Activated CD8-positive, alpha-beta T cell treated with anti-CD3 and anti-CD28 coated beads, Interleukin-2, amount 10 ng/mL, durations not matched to agents 7 days and 5 days (primary cell): ENCODE measurements around the gene PRDX3. TPM values are rescaled to one million over a fixed set of nuclear protein-coding genes. Genes with fewer than 3 reads are reported as not detected.

Source experiments
- ATAC-seq: fragments of 150-1000 bp; cut with Tn5 transposase; one replicate; pipeline ENCODE4 v1.10.0; 2021; ENCODE audit warnings: moderate library complexity
- CTCF ChIA-PET: fragments of 350-600 bp; sonication (Branson Sonifier 250); formaldehyde crosslinking; loops from one replicate; lab custom pipeline; 2021; ENCODE audit warnings: antibody characterized with exemption; lab: Charles Lee
- POLR2A ChIA-PET: fragments of 350-600 bp; sonication (Branson Sonifier 250); formaldehyde crosslinking; loops from one replicate; lab custom pipeline; 2021; ENCODE audit warnings: antibody characterized with exemption; lab: Charles Lee
- DNase-seq: peaks from one replicate; pipeline ENCODE4 v3.0.0-alpha.2; 2020
- H3K27ac Mint-ChIP-seq: one replicate; pipeline ENCODE4 v1.8.0; 2021; ENCODE audit warnings: mild to moderate bottlenecking, mixed read lengths
- H3K27me3 Mint-ChIP-seq: one replicate; pipeline ENCODE4 v1.8.0; 2021; ENCODE audit warnings: low read depth, mixed read lengths
- H3K36me3 Mint-ChIP-seq: one replicate; pipeline ENCODE4 v1.8.0; 2021; ENCODE audit warnings: low read depth, mixed read lengths
- H3K4me1 Mint-ChIP-seq: one replicate; pipeline ENCODE4 v1.8.0; 2021; ENCODE audit warnings: low read depth, mixed read lengths
- H3K4me3 Mint-ChIP-seq: one replicate; pipeline ENCODE4 v1.8.0; 2021; ENCODE audit warnings: mild to moderate bottlenecking, mixed read lengths
- H3K9me3 Mint-ChIP-seq: one replicate; pipeline ENCODE4 v1.8.0; 2022; ENCODE audit warnings: mixed read lengths; ENCODE audit not compliant: insufficient read depth
- total RNA-seq, 2 experiments: library from RNA; stranded (reverse); gene quantifications; one replicate each; pipeline ENCODE4 v1.2.3, GENCODE V29; 2021

Gene PRDX3
- total RNA-seq: 100 to 1,000 TPM; 135 to 136 TPM

DNA sequence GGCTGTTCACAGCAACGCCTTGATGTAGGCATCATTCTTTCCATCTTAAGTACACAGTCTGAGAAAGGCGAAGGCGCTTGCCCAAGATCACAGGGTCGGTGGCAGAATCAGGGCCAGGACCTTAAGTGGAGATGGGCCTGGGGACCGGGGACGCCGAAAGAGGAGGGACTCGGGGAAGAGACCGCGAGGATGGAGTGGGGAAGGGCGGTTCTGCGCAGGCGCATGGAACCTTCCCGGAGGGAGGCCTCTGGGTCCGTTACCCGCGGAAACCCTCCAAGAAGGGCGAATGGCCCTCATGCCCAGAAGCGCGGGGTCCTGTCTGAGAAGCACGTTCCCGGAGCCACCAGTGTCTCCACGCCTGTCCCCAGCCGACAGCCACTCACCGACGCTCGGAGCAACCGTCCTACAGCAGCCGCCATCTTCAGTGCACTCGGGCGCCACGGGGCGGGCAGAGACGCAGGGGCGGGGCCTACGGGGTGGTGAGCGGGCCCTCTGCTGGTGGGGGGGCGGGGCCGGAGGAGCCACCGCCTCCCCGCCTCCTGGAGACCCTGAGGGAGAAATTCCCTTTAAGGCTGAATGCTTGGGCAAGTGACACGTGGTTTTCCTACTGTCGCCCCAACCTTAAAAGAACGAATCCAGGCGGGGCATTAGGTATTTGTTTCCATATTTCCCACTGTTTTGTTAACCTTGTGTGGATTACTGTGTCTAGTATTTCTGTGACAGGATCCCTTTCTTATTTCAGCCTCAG is at the start of gene PRDX3:
TSS of gene PRDX3 (minus strand) at position 441 of the 748 bp plus-strand sequence. CDS start at position 419, 22 bp downstream.
- Mint-ChIP-seq H3K4me3 (peak within 1 kb of the TSS; percentile 87), H3K36me3 (peaks cover 28% of the 10 kb centered on the region), H3K27me3 (no peaks in the 10 kb centered on the region), H3K4me1 (peaks cover 31% of the 10 kb centered on the region), H3K27ac (peak within 1 kb of the TSS; percentile 91), H3K9me3 (no peaks in the 10 kb centered on the region)
- peak; percentile 99 for ATAC-seq
- ChIA-PET CTCF (interaction anchor here (0.9 to 2.8 kb wide), 4 partner anchors 11 to 38 kb away, joined by 3 to 15 read pairs (median 4); partner anchors contain the start of gene GRK5), POLR2A (interaction anchor here (0.6 to 2.6 kb wide), 4 partner anchors 9 to 28 kb away, joined by 3 to 8 read pairs (median 4); partner anchors contain the start of gene GRK5)
- peak; percentile 96 for DNase-seq

DNA sequence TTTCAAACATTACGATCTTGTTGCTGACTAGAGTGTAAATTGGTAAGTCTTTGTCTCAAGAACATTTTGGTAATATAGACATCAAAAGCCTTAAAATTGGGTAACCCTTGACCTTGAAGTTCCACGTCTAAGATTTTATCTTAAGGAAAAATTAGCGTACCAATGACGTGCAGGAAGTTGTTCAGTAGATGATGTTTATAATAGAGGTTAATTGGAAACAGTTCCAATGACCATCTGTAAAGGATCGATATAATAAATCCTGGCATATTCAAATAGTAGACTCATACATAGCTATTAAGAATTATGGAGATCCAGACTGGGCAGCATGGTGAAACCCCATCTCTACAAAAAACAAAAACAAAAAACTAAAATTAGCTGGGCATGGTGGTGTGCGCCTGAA is 49.2 kb upstream of the PRDX3 start:
- Mint-ChIP-seq H3K4me3 (no peak overlapping the region), H3K27ac (no peak overlapping the region), H3K9me3 (peaks cover 12% of the 10 kb centered on the region), H3K4me1 (peaks cover 10% of the 10 kb centered on the region), H3K27me3 (no peaks in the 10 kb centered on the region), H3K36me3 (peaks cover 17% of the 10 kb centered on the region)
- CTCF ChIA-PET: no interaction called here
- ATAC-seq (no peak), DNase-seq (no peak)
- POLR2A ChIA-PET: no interaction called here

DNA sequence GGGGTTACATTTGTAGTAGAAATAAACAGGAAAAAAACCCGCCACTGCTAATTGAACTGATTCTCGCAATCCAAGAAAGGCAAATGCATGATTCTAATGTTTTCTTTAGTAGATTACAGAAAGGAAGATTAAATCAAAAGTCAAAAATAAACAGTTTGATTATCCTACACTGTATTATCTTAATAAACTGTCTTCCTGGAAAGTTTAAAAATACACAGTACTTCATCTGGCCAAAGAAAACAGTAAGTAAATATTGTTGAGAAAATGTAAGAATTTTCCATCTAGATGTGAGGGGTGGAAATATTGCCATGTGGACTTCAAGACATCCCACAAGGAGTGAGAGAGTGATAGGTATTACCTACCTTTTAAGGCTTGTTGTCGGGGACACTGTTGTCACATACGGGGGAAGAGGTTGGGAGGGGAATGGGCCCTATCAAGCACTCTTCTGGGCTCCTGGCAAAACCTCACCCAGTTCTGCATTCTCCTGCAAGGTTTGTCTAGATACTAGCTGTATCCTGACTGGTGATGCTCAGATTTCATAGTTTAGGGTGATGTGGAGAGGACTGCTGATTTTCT is 46.6 kb upstream of the PRDX3 start:
- POLR2A ChIA-PET: no interaction called here
- H3K27ac Mint-ChIP-seq: no peak overlapping the region
- peaks cover under 1% of the 10 kb centered on the region for H3K36me3 Mint-ChIP-seq
- DNase-seq (no peak), ATAC-seq (no peak)
- no peaks in the 10 kb centered on the region for H3K9me3 Mint-ChIP-seq
- CTCF ChIA-PET: interaction anchor here (0.8 kb wide), 1 partner anchor 16 kb away, joined by 3 read pairs; no protein-coding TSS in a partner anchor
- no peaks in the 10 kb centered on the region for H3K4me1 Mint-ChIP-seq
- H3K4me3 Mint-ChIP-seq: no peak overlapping the region
- no peaks in the 10 kb centered on the region for H3K27me3 Mint-ChIP-seq

DNA sequence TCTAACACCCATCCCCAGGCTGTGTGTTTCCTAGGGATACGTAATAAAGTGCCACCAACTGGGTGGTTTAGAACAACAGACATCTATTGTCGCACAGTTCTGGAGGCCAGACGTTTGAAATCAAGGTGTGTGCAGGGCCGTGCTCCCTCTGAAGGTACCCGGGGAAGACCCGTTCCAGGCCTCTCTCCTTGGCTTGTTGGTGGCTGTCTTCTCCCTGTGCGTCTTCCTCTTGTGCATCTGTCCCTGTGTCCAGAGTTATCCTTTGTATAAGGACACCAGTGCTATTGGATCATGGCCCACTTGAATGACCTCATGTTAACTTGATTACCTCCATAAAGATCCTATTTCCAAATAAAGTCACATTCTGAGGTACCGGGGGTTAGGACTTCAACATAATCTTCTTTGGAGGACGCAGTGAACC is 44.4 kb upstream of the PRDX3 start:
- CTCF ChIA-PET: interaction anchor here (1.2 kb wide), 1 partner anchor 14 kb away, joined by 7 read pairs; no protein-coding TSS in a partner anchor
- H3K27me3 Mint-ChIP-seq: no peaks in the 10 kb centered on the region
- no peaks in the 10 kb centered on the region for H3K9me3 Mint-ChIP-seq
- H3K4me3 Mint-ChIP-seq: no peak overlapping the region
- H3K27ac Mint-ChIP-seq: no peak overlapping the region
- H3K36me3 Mint-ChIP-seq: no peaks in the 10 kb centered on the region
- DNase-seq: no peak
- POLR2A ChIA-PET: interaction anchor here (0.6 kb wide), 1 partner anchor 14 kb away, joined by 3 read pairs; no protein-coding TSS in a partner anchor
- H3K4me1 Mint-ChIP-seq: no peaks in the 10 kb centered on the region
- ATAC-seq: no peak

DNA sequence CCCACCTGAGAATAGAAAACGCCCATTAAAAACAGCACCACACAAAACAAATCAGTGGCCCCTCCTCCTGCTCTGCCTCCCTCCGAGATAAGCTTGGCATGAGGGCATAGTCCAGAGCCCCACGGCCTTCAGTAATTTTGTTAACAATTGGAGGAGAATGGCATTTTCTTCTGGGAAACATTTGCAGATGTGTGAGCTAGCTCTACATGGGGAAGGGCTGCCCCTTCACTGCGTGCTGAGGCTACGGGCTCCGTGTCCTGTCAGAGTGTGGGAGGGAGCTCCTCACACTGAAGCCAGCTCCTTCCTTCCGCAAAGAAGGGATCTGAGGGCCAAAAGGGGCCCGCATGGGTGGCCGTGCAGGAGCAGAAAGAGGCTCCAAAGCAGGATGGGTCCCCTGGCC is 43.9 kb upstream of the PRDX3 start:
- ATAC-seq: no peak
- Mint-ChIP-seq H3K27ac (no peak overlapping the region), H3K27me3 (no peaks in the 10 kb centered on the region), H3K4me3 (no peak overlapping the region), H3K4me1 (peaks cover 1% of the 10 kb centered on the region), H3K9me3 (no peaks in the 10 kb centered on the region), H3K36me3 (no peaks in the 10 kb centered on the region)
- DNase-seq: no peak
- CTCF ChIA-PET: interaction anchor here (1.1 to 1.2 kb wide), 2 partner anchors 11 to 13 kb away, joined by 3 to 7 read pairs; no protein-coding TSS in a partner anchor
- POLR2A ChIA-PET: no interaction called here

DNA sequence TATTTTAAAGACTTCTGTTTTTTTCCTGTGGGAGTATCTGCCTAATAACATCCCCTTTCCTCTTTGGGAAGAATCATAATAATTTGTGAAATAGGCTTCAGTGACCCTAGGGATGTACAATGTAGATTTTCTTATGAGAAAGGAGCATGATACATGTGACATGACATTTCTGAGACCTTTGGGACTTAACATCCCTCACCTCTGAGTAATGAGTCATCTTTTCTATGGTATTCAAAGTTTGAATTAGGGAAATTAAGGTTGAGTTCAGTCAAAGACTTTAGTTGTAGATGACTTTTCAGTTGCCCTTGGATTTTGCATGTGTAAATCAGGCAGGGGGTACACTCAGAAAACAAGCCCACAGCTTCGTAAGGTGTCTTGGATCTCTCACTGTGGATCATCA is 43.1 kb upstream of the PRDX3 start:
- Mint-ChIP-seq H3K36me3 (no peaks in the 10 kb centered on the region), H3K9me3 (no peaks in the 10 kb centered on the region), H3K27ac (no peak overlapping the region), H3K4me3 (no peak overlapping the region), H3K4me1 (peaks cover 4% of the 10 kb centered on the region), H3K27me3 (no peaks in the 10 kb centered on the region)
- ChIA-PET POLR2A (no interaction called here), CTCF (interaction anchor here (1.1 to 1.2 kb wide), 2 partner anchors 11 to 12 kb away, joined by 3 to 7 read pairs; no protein-coding TSS in a partner anchor)
- DNase-seq: no peak
- ATAC-seq: no peak

DNA sequence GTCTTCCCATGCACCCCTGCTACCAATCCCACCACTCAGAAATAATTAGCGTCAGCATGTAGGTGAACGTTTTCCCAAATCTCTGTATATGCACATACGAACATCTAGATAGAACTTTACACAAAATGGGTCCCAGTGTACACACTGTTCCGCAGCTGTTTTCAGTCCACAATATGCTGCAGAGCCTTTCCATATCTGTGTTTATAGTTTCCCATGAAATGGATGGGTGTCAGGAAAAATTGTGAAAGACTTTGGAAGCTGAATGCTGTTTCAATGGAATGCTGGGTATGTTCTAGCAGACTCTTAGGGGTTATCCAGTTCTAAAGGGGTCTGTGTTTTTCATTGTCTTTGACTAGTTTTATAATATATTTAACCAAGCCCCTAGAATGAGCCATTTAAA is 42.6 kb upstream of the PRDX3 start:
- ATAC-seq: no peak
- Mint-ChIP-seq H3K4me3 (no peak overlapping the region), H3K4me1 (peaks cover 4% of the 10 kb centered on the region), H3K9me3 (no peaks in the 10 kb centered on the region), H3K36me3 (no peaks in the 10 kb centered on the region), H3K27me3 (no peaks in the 10 kb centered on the region), H3K27ac (no peak overlapping the region)
- ChIA-PET CTCF (no interaction called here), POLR2A (no interaction called here)
- DNase-seq: no peak

DNA sequence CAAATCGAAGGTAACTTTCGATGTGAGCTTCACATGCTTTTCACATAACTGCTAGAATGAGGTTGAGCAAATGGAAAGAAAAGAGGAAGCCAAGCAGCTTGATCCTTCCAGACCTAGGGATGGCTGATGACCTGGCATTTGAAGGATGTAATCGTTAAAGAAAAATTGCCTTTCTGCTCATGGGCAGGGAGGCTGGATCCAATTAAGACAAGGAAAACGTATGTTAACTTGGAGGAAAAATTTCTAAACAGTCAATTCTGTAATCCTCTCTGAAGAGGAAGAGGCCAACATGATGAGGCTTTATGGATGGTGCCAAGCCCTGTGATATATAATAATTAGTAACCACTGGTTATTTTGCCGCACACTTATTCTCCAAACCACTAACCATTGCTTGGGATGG is 41.3 kb upstream of the PRDX3 start:
- ChIA-PET CTCF (interaction anchor here (1.1 to 1.7 kb wide), 4 partner anchors 10 to 323 kb away, joined by 3 to 6 read pairs (median 4); partner anchors contain the start of gene RGS10), POLR2A (no interaction called here)
- ATAC-seq: no peak
- H3K4me1 Mint-ChIP-seq: peaks cover 6% of the 10 kb centered on the region
- no peak overlapping the region for H3K4me3 Mint-ChIP-seq
- DNase-seq: no peak
- no peaks in the 10 kb centered on the region for H3K36me3 Mint-ChIP-seq
- no peaks in the 10 kb centered on the region for H3K9me3 Mint-ChIP-seq
- no peaks in the 10 kb centered on the region for H3K27me3 Mint-ChIP-seq
- no peak overlapping the region for H3K27ac Mint-ChIP-seq

DNA sequence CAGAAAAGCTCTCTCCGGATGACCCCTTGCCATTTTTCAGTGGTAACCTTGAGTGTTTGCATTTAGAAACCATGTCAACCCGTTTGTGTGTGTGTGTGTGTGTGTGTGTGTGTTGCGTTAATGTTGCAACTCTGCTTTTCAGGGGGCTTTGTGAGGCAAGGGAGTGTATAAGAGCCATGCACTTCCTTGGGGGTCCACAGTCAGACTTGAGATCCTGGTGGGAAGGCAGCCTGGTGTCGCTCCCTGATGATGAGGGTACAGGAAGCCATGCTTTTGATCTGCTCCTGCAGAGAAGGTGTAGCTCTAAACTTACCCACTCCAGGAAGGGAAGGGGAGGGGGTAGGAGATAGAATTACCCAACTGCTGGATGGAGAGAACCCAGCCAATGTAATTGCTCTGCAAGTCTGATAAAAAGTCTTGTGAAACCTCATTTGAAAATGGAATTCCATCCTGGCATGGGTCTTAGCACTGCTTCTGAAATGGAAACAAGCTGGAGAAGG is 39.4 kb upstream of the PRDX3 start:
- no peaks in the 10 kb centered on the region for H3K27me3 Mint-ChIP-seq
- no peak for ATAC-seq
- no peak for DNase-seq
- H3K9me3 Mint-ChIP-seq: no peaks in the 10 kb centered on the region
- peaks cover 18% of the 10 kb centered on the region for H3K4me1 Mint-ChIP-seq
- H3K4me3 Mint-ChIP-seq: no peak overlapping the region
- CTCF ChIA-PET: interaction anchor here (1.0 to 1.3 kb wide), 4 partner anchors 9 to 88 kb away, joined by 3 to 6 read pairs (median 4); no protein-coding TSS in a partner anchor
- peaks cover 3% of the 10 kb centered on the region for H3K36me3 Mint-ChIP-seq
- POLR2A ChIA-PET: interaction anchor here (0.6 to 0.7 kb wide), 3 partner anchors 137 to 406 kb away, joined by 3 to 5 read pairs (median 4); no protein-coding TSS in a partner anchor
- no peak overlapping the region for H3K27ac Mint-ChIP-seq

DNA sequence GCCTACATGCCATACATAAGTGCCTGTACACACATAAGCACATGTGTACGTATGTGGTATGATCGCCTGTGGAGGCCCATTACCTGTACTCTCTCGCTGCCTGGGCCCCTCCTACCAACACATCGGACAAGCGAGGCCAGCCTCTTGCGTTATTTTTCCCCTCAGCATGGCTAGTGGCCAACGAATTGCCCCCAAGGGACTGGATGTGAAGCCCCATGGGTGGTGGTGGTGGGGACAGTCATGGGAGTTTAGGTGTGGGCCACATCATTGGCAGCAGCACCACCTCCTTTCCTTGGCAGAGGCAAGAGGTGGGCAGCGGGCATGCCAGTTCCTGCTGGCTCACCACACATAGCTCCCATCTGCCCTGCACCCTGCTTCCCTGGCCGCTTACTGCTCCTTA is 38.8 kb upstream of the PRDX3 start:
- Mint-ChIP-seq H3K9me3 (no peaks in the 10 kb centered on the region), H3K4me3 (no peak overlapping the region), H3K27ac (no peak overlapping the region), H3K36me3 (peaks cover 9% of the 10 kb centered on the region), H3K27me3 (no peaks in the 10 kb centered on the region), H3K4me1 (peaks cover 24% of the 10 kb centered on the region)
- no peak for DNase-seq
- ATAC-seq: peak; percentile 12
- ChIA-PET CTCF (interaction anchor here (1.2 to 1.3 kb wide), 2 partner anchors 8 to 89 kb away, joined by 4 read pairs; no protein-coding TSS in a partner anchor), POLR2A (no interaction called here)

DNA sequence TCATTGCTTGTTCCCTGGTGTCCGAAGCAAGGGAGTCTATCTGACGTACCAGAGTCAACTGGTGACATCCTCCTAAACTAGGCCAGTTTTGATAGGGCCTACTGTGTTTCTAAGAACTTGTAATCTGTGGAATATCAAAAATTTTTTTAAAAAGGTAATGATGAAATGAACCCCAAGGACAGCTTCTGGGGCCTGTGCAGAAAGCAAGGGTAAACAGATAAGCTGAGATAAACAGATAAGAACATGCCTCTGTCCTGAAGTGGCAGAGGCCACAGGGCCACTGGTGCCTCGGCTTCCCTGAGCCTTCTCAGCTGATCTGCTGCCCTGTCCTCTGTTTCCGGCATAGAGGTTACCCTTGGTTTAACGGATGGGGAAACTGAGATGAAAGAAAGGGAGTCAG is 37.5 kb upstream of the PRDX3 start:
- no peak for ATAC-seq
- no peak overlapping the region for H3K4me3 Mint-ChIP-seq
- CTCF ChIA-PET: interaction anchor here (1.3 kb wide), 1 partner anchor 86 kb away, joined by 3 read pairs; no protein-coding TSS in a partner anchor
- peaks cover 12% of the 10 kb centered on the region for H3K36me3 Mint-ChIP-seq
- peaks cover 37% of the 10 kb centered on the region for H3K4me1 Mint-ChIP-seq
- DNase-seq: no peak
- H3K27ac Mint-ChIP-seq: no peak overlapping the region
- no peaks in the 10 kb centered on the region for H3K27me3 Mint-ChIP-seq
- POLR2A ChIA-PET: interaction anchor here (1.0 kb wide), 1 partner anchor 90 kb away, joined by 4 read pairs; no protein-coding TSS in a partner anchor
- H3K9me3 Mint-ChIP-seq: no peaks in the 10 kb centered on the region
